Vagina (tissue), 2 donors: ENCODE data around the gene PRDM2.

Experiments used
- POLR2A ChIP-seq, 2 donors: fragments of 450-650 bp; IDR thresholded peaks; one replicate each; pipeline ENCODE4 v1.6.1; 2017; ENCODE audit warnings: antibody characterized with exemption in 2 of 2, mild to moderate bottlenecking in 2 of 2, moderate library complexity in 2 of 2
- TF ChIP-seq, protein P1 (sequence below), 3 experiments: fragments of 450-650 bp in 2 of 3; fragments of 200-600 bp in 1 of 3; sonication (generic) in 1 of 3; IDR thresholded peaks; one replicate each; pipeline ENCODE4 v1.5.1; 2017 to 2019; ENCODE audit warnings: antibody characterized with exemption in 3 of 3, mild to moderate bottlenecking in 2 of 3, moderate library complexity in 2 of 3

DNA sequence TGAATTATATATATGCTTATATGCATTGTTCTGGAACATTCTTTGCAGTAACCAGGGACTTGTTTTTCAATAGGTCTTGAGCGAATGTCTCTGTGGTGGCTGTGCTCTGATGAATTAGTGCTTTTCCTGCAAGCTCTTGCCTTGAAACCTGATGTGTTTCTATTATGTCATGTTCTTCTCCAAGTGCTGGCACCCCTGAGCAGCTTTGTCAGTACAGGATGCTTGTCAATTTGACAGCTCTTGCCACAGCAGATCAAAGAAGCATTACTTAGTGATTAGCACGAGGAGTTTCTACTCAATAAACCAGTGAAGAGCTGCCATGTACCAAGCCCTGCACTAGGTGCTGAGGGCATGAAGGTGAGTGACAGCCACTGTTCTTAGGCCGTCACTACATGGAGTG, 171.9 kb downstream of the PRDM2 start:
- TF ChIP-seq, protein P1, sequence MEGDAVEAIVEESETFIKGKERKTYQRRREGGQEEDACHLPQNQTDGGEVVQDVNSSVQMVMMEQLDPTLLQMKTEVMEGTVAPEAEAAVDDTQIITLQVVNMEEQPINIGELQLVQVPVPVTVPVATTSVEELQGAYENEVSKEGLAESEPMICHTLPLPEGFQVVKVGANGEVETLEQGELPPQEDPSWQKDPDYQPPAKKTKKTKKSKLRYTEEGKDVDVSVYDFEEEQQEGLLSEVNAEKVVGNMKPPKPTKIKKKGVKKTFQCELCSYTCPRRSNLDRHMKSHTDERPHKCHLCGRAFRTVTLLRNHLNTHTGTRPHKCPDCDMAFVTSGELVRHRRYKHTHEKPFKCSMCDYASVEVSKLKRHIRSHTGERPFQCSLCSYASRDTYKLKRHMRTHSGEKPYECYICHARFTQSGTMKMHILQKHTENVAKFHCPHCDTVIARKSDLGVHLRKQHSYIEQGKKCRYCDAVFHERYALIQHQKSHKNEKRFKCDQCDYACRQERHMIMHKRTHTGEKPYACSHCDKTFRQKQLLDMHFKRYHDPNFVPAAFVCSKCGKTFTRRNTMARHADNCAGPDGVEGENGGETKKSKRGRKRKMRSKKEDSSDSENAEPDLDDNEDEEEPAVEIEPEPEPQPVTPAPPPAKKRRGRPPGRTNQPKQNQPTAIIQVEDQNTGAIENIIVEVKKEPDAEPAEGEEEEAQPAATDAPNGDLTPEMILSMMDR (IDR thresholded peaks at IDR 0.05), result no peak
- no peak for TF ChIP-seq POLR2A (IDR thresholded peaks at IDR 0.05)
